A549 (cell line): ENCODE results near the gene CCSAP.

Experiments
- CEBPB ChIP-seq, 2 experiments: fragments of >200 bp in 1 of 2; sonication (Bioruptor Twin) in 1 of 2; formaldehyde crosslinking in 1 of 2; IDR thresholded peaks; 2 replicates each; pipeline ENCODE4 v1.6.1; 2012 to 2016
- EHMT2 ChIP-seq: fragments of 200-600 bp; sonication (generic); IDR thresholded peaks from 2 replicates; pipeline ENCODE4 v1.6.1; 2016; ENCODE audit warnings: antibody characterized with exemption, low read depth, mild to moderate bottlenecking, moderate library complexity
- EP300 ChIP-seq, 2 experiments: fragments of >200 bp; sonication (Bioruptor Twin); formaldehyde crosslinking; IDR thresholded peaks; 2 replicates in 1 of 2; 3 replicates in 1 of 2; pipeline ENCODE4 v1.6.1; 2016 to 2017
- KDM1A ChIP-seq: fragments of 200-600 bp; sonication (generic); IDR thresholded peaks from 2 replicates; pipeline ENCODE4 v1.6.1; 2016; ENCODE audit warnings: low read depth, mild to moderate bottlenecking
- MAFK ChIP-seq: fragments of 450-650 bp; IDR thresholded peaks from 2 replicates; pipeline ENCODE4 v1.6.1; 2014; ENCODE audit not compliant: partially characterized antibody
- POLR2A ChIP-seq: IDR thresholded peaks from 2 replicates; pipeline ENCODE4 v1.6.1; 2012; ENCODE audit warnings: mild to moderate bottlenecking, low read length
- RAD21 ChIP-seq, 2 experiments: fragments of >200 bp in 1 of 2; sonication (Bioruptor Twin) in 1 of 2; formaldehyde crosslinking in 1 of 2; IDR thresholded peaks in 1 of 2; conservative IDR thresholded peaks in 1 of 2; 2 replicates in 1 of 2; 3 replicates in 1 of 2; pipeline ENCODE4 v1.6.1; 2012 to 2018; ENCODE audit warnings: inconsistent platforms in 1 of 2
- ZFP36 ChIP-seq: fragments of 450-650 bp; IDR thresholded peaks from 2 replicates; pipeline ENCODE4 v1.6.1; 2014; ENCODE audit warnings: borderline replicate concordance; ENCODE audit not compliant: partially characterized antibody
- TF ChIP-seq, protein P1 (sequence below): fragments of >200 bp; sonication (Bioruptor Twin); formaldehyde crosslinking; IDR thresholded peaks from 3 replicates; pipeline ENCODE4 v1.5.1; 2016
- TF ChIP-seq, protein P2 (sequence below): IDR thresholded peaks from 2 replicates; pipeline ENCODE4 v1.6.1; 2012
- TF ChIP-seq, protein P3 (sequence below): fragments of 200-600 bp; sonication (generic); IDR thresholded peaks from 2 replicates; pipeline ENCODE4 v1.6.1; 2016; ENCODE audit warnings: antibody characterized with exemption, mild to moderate bottlenecking, moderate library complexity

DNA sequence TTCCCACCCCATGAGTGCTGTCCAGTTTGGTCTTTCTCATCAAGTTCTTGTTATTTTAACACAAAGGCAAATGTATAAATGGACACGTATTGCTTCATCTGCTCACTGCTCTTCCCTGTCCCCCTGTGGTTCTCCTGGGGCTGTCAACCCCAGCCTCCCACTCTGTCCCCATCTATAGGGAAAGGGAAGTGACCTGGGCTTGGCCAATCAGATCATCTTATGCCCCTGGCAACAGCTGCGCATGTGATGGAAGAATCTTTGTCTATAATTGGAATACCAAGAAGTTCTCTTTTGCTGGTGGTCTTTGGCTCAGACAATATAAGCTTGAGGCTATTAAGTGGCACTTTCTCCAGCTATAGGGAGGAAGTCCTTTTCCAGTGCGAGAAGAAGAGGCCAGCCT is 4.7 kb upstream of the CCSAP start:
- TF ChIP-seq RAD21 (conservative IDR thresholded peaks at IDR 0.05 in 1 of 2, IDR thresholded peaks at IDR 0.05 in 1 of 2) (no peak), ZFP36 (no peak), CEBPB (IDR thresholded peaks at IDR 0.05) (no peak), EHMT2 (no peak), POLR2A (no peak), KDM1A (no peak), EP300 (IDR thresholded peaks at IDR 0.05) (no peak), MAFK (no peak)
- TF ChIP-seq, protein P1, sequence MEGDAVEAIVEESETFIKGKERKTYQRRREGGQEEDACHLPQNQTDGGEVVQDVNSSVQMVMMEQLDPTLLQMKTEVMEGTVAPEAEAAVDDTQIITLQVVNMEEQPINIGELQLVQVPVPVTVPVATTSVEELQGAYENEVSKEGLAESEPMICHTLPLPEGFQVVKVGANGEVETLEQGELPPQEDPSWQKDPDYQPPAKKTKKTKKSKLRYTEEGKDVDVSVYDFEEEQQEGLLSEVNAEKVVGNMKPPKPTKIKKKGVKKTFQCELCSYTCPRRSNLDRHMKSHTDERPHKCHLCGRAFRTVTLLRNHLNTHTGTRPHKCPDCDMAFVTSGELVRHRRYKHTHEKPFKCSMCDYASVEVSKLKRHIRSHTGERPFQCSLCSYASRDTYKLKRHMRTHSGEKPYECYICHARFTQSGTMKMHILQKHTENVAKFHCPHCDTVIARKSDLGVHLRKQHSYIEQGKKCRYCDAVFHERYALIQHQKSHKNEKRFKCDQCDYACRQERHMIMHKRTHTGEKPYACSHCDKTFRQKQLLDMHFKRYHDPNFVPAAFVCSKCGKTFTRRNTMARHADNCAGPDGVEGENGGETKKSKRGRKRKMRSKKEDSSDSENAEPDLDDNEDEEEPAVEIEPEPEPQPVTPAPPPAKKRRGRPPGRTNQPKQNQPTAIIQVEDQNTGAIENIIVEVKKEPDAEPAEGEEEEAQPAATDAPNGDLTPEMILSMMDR = no peak
- TF ChIP-seq, protein P2, sequence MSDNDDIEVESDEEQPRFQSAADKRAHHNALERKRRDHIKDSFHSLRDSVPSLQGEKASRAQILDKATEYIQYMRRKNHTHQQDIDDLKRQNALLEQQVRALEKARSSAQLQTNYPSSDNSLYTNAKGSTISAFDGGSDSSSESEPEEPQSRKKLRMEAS = no peak
- TF ChIP-seq, protein P3, sequence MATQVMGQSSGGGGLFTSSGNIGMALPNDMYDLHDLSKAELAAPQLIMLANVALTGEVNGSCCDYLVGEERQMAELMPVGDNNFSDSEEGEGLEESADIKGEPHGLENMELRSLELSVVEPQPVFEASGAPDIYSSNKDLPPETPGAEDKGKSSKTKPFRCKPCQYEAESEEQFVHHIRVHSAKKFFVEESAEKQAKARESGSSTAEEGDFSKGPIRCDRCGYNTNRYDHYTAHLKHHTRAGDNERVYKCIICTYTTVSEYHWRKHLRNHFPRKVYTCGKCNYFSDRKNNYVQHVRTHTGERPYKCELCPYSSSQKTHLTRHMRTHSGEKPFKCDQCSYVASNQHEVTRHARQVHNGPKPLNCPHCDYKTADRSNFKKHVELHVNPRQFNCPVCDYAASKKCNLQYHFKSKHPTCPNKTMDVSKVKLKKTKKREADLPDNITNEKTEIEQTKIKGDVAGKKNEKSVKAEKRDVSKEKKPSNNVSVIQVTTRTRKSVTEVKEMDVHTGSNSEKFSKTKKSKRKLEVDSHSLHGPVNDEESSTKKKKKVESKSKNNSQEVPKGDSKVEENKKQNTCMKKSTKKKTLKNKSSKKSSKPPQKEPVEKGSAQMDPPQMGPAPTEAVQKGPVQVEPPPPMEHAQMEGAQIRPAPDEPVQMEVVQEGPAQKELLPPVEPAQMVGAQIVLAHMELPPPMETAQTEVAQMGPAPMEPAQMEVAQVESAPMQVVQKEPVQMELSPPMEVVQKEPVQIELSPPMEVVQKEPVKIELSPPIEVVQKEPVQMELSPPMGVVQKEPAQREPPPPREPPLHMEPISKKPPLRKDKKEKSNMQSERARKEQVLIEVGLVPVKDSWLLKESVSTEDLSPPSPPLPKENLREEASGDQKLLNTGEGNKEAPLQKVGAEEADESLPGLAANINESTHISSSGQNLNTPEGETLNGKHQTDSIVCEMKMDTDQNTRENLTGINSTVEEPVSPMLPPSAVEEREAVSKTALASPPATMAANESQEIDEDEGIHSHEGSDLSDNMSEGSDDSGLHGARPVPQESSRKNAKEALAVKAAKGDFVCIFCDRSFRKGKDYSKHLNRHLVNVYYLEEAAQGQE = no peak
